Breast epithelium (tissue), 4 donors: ENCODE measurements around the gene FBXO40. TPM values are rescaled to one million over a fixed set of nuclear protein-coding genes. Genes with fewer than 3 reads are reported as not detected.

ENCODE experiments used
- DNase-seq, 2 donors: peaks; one replicate each; pipeline ENCODE4 v3.0.0-alpha.2; 2019; ENCODE audit warnings: low spot score in 2 of 2
- H3K27ac ChIP-seq, 2 donors: fragments of 200-600 bp; sonication (generic) in 1 of 2; one replicate each; pipeline ENCODE4 v1.5.1; 2016 to 2019; ENCODE audit warnings: mild to moderate bottlenecking in 1 of 2
- H3K27me3 ChIP-seq, 2 donors: fragments of 200-600 bp; sonication (generic) in 1 of 2; one replicate each; pipeline versions ENCODE4 v1.5.1 to v1.6.0; 2017 to 2019; ENCODE audit warnings: control low read depth in 1 of 2, mild to moderate bottlenecking in 1 of 2
- H3K36me3 ChIP-seq: fragments of 200-600 bp; one replicate; pipeline ENCODE4 v1.5.1; 2019
- H3K4me1 ChIP-seq, 2 donors: fragments of 200-600 bp; sonication (generic); one replicate each; pipeline ENCODE4 v1.5.1; 2016 to 2019; ENCODE audit warnings: control low read depth in 1 of 2
- H3K4me3 ChIP-seq, 3 donors: fragments of 200-600 bp; sonication (generic); 1 replicate in 2 of 3; 2 replicates in 1 of 3; pipeline ENCODE4 v1.5.1; 2016 to 2019; ENCODE audit warnings: mild to moderate bottlenecking in 3 of 3, moderate library complexity in 2 of 3
- H3K9me3 ChIP-seq, 2 donors: fragments of 200-600 bp; sonication (generic) in 1 of 2; one replicate each; pipeline ENCODE4 v1.5.1; 2016 to 2019; ENCODE audit warnings: control low read depth in 1 of 2
- CTCF ChIP-seq, 3 donors: fragments of 450-650 bp; IDR thresholded peaks; one replicate each; pipeline ENCODE4 v1.5.1; 2016 to 2017; ENCODE audit warnings: antibody characterized with exemption in 3 of 3, mild to moderate bottlenecking in 3 of 3, moderate library complexity in 3 of 3
- POLR2A ChIP-seq: fragments of 450-650 bp; IDR thresholded peaks from one replicate; pipeline ENCODE4 v1.6.1; 2016; ENCODE audit warnings: antibody characterized with exemption, mild to moderate bottlenecking, moderate library complexity
- POLR2AphosphoS5 ChIP-seq, 3 donors: sonication (generic); formaldehyde crosslinking; IDR thresholded peaks; one replicate each; pipeline ENCODE4 v1.6.1; 2017; ENCODE audit warnings: antibody characterized with exemption in 3 of 3
- intact Hi-C: fragments of 100-400 bp; cut with DNase I; formaldehyde crosslinking; loops from one replicate; pipeline ENCODE4 v1.15.1; 2023; ENCODE audit warnings: low total_unique reads
- total RNA-seq, 3 donors: library from RNA; depleted of rRNA; stranded (reverse); fragments of >200 nt; gene quantifications; one replicate each; pipeline ENCODE4 v1.1.0, GENCODE V29; 2016

Gene FBXO40
- total RNA-seq, 3 donors from 2014 or later, result not detected

GRCh38 chr3:121658716-121659435, 65.7 kb downstream of the FBXO40 start:
- no peak for DNase-seq
- Histone ChIP-seq H3K9me3 (no peaks in the 10 kb centered on the region), H3K27ac (no peak overlapping the region), H3K27me3 (no peaks in the 10 kb centered on the region), H3K4me3 (peak overlapping the region in 1 of 3 donors; percentile 3), H3K4me1 (no peaks in the 10 kb centered on the region), H3K36me3 (no peaks in the 10 kb centered on the region)
- intact Hi-C loops, result no loop called here
- TF ChIP-seq POLR2A, result no peak
- TF ChIP-seq POLR2AphosphoS5 (IDR thresholded peaks at IDR 0.05), result no peak
- no peak for TF ChIP-seq CTCF (IDR thresholded peaks at IDR 0.05)

GRCh38 chr3:121659586-121659985, 66.4 kb downstream of the FBXO40 start:
- no peaks in the 10 kb centered on the region for H3K27me3 ChIP-seq
- no peaks in the 10 kb centered on the region for H3K36me3 ChIP-seq
- no peaks in the 10 kb centered on the region for H3K4me1 ChIP-seq
- no peak overlapping the region for H3K27ac ChIP-seq
- no peak for DNase-seq
- TF ChIP-seq POLR2A (no peak), CTCF (IDR thresholded peaks at IDR 0.05) (no peak), POLR2AphosphoS5 (IDR thresholded peaks at IDR 0.05) (no peak)
- peak overlapping the region in 1 of 3 donors; percentile 3 for H3K4me3 ChIP-seq
- intact Hi-C loops, result no loop called here
- no peaks in the 10 kb centered on the region for H3K9me3 ChIP-seq

GRCh38 chr3:121660356-121661171, 67.4 kb downstream of the FBXO40 start, which contains the start of gene HCLS1:
Gene HCLS1, minus strand, starts transcription at chr3:121660903. Its CDS starts 2,556 bp downstream, at chr3:121658347.
- Histone ChIP-seq H3K4me3 (peak within 1 kb of the TSS; percentile 20 to 52 (median 32)), H3K4me1 (no peaks in the 10 kb centered on the region), H3K36me3 (no peaks in the 10 kb centered on the region), H3K27ac (peak within 1 kb of the TSS; percentile 6 to 73), H3K9me3 (no peaks in the 10 kb centered on the region), H3K27me3 (no peaks in the 10 kb centered on the region)
- intact Hi-C loops, result loop anchor here (10.0 kb wide), 1 partner anchor 874 kb away; no protein-coding TSS in a partner anchor
- TF ChIP-seq CTCF (IDR thresholded peaks at IDR 0.05), result no peak
- no peak for TF ChIP-seq POLR2A
- TF ChIP-seq POLR2AphosphoS5 (IDR thresholded peaks at IDR 0.05), result peak in 1 of 3 donors; percentile 33
- no peak for DNase-seq

- intact Hi-C loops, result loop anchor here (10.0 kb wide), 1 partner anchor 873 kb away; no protein-coding TSS in a partner anchor
- H3K4me3 ChIP-seq, result no peak overlapping the region
Measured at GRCh38 chr3:121661376-121661775, 68.2 kb downstream of the FBXO40 start.

GRCh38 chr3:121662742-121663141, 69.6 kb downstream of the FBXO40 start:
- no peaks in the 10 kb centered on the region for H3K27me3 ChIP-seq
- TF ChIP-seq POLR2AphosphoS5 (IDR thresholded peaks at IDR 0.05) (no peak), CTCF (IDR thresholded peaks at IDR 0.05) (no peak), POLR2A (no peak)

More at GRCh38 chr3:121661376-121661775, 68.2 kb downstream of the FBXO40 start:
- Histone ChIP-seq H3K27me3 (no peaks in the 10 kb centered on the region), H3K4me1 (no peaks in the 10 kb centered on the region), H3K36me3 (no peaks in the 10 kb centered on the region), H3K27ac (peak overlapping the region; percentile 6 to 73), H3K9me3 (no peaks in the 10 kb centered on the region)
- no peak for DNase-seq
- TF ChIP-seq POLR2A (no peak), POLR2AphosphoS5 (IDR thresholded peaks at IDR 0.05) (no peak)

More at GRCh38 chr3:121662742-121663141, 69.6 kb downstream of the FBXO40 start:
- no peaks in the 10 kb centered on the region for H3K4me1 ChIP-seq
- no peak overlapping the region for H3K4me3 ChIP-seq
- intact Hi-C loops, result loop anchor here (10.0 kb wide), 1 partner anchor 872 kb away; no protein-coding TSS in a partner anchor
- no peaks in the 10 kb centered on the region for H3K36me3 ChIP-seq
- no peaks in the 10 kb centered on the region for H3K9me3 ChIP-seq
- no peak overlapping the region for H3K27ac ChIP-seq
- no peak for DNase-seq
